Activated T-cell treated with anti-CD3 and anti-CD28 coated beads, Interleukin-2, amount 50 U/mL, for 1 hour (primary cell): Measurements from ENCODE around the gene TLX3.

ENCODE experiments used
- DNase-seq: peaks from one replicate; pipeline ENCODE4 v3.0.0-alpha.2; 2020

The TLX3 gene

DNA sequence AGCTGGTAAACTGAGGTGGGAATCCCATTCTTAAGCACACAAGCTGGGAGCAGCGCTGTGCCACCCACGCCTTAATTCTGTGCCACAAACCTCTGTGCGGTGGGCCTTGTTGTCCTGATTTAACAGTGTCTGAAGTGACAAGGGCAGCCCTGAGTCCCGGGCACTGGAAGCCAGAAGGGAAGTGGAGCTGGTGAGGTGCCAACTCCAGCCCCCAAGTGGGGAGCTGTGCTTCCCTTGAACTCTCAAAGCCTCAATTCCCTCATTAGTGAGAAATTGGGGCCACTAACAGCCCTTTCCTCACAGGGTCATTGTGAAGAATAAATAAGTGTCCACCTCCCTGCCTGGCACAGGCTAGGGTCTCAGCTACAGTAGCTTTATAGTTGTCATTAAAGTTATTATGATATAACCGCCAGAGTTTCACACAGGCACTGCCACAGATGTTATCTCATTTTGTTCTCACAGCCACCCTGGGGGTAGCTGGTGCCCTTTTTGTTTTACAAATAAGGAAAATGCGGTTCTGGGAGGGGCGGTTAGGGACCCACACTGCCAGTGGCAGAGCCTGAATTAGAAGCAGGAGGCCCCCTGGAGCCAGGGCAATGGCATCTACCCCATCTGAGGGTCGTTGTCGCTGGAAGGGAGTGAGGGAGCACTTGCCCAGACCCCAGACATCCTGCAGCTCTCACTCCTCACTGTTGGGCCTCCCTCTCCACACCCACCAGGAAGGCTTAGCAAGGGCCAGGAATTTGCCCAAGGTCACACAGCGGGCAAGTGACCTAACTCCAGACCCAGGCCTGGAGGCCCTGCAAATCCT lies 2.1 kb upstream of the TLX3 start:
- DNase-seq = no peak

DNA sequence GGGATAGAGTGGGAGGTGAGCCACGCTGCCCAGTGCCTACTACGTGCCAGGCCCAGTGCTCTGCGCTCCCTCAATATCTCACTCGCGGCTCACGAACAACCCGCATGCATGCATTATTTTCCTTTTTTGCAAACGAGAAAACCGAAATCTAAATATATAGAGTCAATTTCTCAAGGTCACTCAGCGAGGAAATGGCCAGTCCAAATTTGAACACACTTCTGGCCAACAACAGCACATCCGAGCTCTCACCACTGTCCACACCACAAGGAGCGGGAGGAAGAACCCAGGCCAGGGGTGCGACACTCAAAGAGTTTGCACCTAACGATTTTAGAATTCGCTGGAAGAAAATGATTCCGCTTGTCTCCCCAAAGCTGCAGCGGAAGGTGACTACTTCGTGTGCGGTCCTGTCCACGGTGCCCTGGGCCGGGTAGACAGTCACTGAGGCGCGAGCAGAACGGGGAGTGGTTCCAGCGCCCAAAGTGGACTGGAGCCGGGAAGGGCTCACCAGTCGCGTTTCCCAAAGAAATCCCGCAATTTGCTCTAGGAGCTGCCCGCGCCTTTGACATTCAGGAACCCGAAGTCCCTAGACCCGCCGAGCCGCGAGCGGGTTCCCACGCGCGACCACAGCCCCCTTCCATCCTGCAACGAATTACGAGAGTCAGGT lies 1.1 kb upstream of the TLX3 start:
- DNase-seq = no peak

- no peak for DNase-seq
Observed at GRCh38 chr5:171309276-171310211, 496 bp downstream of the TLX3 start.

DNA sequence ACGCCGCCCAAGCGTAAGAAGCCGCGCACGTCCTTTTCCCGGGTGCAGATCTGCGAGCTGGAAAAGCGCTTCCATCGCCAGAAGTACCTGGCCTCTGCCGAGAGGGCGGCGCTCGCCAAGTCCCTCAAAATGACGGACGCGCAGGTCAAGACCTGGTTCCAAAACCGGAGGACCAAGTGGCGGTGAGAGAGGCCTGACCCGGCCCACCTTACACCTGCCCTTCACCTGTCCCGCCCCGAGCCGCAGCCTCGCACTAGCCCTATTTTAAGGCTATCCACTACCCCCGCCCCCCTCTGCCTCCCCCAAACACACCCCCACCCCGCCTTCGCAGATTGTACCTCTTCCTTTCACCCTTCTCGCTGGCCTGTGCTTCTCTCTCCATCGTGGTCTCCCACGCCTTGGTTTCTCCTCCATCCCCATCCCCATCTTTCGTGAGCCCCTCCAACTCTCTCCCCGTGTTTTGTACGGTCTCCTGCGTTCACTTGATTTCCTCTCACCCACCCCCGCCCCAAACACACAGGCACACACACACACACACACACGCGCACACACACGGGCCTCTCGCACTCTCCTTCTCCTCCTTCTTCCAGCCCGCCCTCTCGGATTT lies 1.3 kb downstream of the TLX3 start:
- DNase-seq = no peak

DNA sequence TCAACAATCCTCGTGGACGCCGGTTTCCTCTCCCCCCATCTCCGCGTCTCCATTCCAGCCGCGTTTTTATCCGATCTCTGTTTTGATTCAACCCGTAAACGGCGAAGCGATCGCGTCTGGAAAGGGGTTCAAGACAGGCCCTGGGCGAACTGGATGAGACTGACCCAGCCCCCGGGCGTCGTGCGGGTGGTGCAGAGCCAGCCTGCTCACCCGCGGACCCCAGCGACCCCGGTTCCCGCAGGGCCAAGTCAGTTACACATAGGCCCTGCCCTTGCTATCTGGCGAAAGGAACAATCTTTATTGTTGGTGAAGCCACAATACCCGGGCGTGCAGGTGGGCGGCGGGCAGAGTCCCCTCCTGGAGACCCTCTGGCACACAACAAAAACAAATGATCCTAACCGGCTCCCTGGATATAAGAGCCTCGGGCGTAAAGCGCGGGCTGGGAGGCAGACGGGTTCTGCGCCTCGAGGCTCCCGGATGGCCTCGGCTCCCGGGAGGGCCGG lies 1.8 kb downstream of the TLX3 start:
- no peak for DNase-seq

DNA sequence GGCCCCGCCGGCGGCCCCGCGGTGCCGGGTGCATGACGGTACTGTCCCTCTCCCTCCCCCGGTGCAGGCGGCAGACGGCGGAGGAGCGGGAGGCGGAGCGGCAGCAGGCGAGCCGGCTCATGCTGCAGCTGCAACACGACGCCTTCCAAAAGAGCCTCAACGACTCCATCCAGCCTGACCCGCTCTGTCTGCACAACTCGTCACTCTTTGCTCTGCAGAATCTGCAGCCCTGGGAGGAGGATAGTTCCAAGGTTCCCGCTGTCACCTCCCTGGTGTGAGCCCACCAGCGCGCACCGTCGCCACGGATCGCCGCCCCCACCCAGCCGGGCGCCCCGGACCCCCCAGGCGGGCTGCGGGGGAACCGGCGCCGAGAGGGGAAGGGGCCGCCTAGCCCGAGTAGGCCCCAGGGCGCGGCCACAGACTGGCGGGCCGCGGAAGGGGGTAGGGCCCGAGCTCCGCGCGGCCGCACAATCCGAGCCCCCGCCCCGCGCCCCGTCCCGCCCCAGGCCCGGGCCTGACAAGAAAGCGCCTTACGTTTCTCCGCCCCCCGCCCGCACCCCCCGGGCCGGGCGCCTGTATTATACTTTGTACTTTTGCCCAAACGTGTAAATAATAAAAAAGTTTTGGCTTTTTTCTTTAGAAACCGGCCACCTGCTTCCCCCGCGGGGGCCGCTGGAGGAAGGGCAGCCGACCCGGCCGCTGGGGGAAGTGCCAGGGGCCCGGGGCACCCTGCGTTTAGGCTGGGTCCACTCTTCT lies 2.5 kb downstream of the TLX3 start:
- DNase-seq = no peak

DNA sequence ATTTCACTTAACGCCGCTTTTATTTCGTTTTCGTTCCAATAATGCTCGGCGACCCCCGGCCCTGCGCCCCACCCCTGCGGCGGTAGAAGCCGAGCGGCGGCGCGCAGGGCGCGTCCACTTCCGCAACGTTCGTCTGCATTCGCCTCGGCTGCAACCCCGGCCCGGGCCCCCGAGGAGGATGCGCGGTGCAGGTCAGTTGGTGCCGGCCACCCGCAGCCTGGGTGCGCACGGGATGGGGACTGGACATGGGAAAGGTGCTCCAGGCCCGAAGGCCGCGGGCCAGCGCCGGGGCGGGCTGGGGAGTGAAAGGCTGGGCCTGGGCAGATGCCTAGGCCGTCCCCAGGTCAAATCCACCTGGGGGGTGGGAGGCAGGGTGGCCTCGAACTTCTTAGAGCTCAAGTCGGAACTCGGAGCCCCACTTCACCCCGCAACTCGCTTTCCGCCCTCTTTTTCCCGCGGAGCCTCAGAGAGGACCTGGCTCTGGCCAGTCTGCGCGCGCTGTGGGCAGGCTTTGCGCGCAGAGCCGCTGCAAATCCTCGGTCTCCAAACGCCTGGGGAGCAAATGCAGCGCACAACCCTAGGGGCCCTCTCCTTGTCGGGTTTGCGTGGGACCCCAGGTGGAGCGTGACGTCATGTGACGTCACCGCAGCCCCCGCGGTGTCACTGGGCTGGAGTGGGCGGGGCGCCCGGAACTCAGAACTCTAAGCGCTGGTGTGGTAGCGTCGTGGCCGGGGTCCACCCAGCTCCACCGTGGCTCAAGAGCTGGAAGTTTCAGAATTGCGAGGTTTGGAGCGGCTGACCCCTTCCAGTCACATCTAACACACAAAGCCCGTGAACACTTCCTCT lies 3.3 kb downstream of the TLX3 start:
- no peak for DNase-seq

GRCh38 chr5:171313481-171314206 lies 4.6 kb downstream of the TLX3 start:
- DNase-seq = no peak

- no peak for DNase-seq
Observed at GRCh38 chr5:171314728-171315385, 5.8 kb downstream of the TLX3 start.

DNA sequence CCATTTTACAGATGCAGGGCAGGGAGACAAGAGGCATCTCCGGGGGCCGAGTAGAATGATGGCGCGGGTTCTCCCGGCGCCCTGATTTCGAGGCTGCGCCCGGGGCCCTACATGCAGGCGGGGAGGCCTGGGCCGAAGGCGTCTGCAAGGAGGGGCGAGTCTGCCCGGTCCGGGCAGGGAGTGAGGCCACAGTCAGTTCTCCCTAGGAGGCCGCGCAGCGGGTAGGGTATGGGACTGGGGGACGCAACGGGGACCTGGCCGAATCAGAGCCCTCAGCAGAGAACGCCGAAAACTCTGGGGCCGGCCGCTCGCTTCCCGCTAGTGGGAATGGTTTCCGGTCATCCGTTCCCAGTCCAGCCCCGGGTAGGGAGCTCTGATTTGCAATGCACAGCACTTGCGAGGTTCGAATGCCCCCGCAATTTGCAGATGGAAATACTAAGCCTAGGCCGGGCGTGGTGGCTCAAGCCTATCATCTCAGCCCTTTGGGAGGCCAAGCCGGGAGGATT lies 6.4 kb downstream of the TLX3 start:
- no peak for DNase-seq

DNA sequence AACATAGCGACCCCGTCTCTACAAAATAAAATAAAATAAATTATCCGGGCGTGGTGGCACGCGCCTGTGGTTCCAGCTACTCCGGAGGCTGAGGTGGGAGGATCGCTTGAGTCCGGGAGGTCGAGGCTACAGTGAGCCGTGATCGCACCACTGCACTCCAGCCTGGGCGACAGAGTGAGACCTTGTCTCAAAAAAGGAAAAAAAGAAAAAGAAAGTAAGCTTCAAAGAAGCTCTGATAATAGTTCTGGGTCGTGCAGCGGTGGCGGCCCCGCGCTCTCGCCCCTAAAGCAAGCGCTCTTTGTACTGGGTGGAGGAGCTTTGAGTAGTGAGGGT lies 6.8 kb downstream of the TLX3 start:
- no peak for DNase-seq

DNA sequence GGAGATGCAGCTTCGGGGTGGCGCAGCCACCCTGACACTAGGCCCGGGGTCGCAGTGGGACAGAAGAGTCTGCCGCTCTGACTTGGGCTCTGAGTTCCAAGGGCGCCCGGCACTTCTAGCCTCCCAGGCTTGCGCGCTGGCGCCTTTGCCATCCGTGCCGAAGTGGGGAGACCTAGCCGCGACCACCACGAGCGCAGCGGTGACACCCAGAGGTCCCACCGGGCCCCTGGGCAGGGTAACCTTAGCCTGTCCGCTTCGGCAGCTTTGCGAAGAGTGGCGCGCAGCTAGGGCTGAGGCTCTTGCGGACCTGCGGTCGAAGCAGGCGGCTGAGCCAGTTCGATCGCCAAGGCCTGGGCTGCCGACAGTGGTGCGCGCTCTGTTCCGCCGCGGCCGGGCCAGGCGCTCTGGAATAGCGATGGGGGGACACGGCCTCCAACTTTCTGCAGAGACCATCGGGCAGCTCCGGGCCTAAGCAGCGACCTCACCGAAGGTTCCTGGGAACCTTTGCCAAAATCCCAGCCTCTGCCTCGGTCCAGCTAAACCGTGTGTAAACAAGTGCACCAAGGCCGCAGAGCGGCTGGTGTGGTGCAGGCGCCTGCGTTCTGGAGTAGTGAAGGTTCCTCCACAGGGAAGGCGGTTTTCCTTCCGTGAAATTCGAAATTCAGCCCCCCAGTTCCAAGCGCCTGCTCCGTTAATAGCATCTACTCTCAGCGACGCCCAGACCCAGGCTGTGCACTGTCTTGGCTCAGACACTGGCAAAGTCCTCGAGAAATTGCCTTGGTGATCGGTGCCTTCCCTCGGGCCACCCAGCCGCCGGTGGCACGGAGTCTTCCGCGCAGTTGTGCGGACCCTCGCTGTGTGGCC lies 7.4 kb downstream of the TLX3 start:
- no peak for DNase-seq

- no peak for DNase-seq
Observed at GRCh38 chr5:171317230-171317629, 8.2 kb downstream of the TLX3 start.

- DNase-seq = no peak
Observed at GRCh38 chr5:171318026-171318425, 9.0 kb downstream of the TLX3 start.

- no peak for DNase-seq
Observed at GRCh38 chr5:171321447-171321846, 12.4 kb downstream of the TLX3 start.

DNA sequence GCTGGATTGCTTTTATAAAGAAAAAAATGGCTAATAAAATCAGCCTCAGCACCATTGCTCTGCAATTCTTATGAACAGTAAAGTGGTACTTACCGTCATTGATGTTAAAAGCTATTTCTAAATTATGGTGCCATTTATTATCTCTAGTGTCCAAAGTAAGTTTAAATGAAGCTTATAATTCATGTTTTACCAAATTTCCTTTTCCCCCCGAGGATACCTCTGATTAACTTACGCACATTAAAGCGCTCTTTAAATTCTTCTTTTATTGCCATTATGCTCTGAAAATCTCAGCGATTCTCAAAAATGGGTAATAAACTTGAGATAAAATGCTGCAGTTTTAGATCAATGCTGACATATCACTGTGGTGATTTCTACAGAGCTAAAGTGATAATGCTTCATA lies 13.5 kb downstream of the TLX3 start:
- no peak for DNase-seq

DNA sequence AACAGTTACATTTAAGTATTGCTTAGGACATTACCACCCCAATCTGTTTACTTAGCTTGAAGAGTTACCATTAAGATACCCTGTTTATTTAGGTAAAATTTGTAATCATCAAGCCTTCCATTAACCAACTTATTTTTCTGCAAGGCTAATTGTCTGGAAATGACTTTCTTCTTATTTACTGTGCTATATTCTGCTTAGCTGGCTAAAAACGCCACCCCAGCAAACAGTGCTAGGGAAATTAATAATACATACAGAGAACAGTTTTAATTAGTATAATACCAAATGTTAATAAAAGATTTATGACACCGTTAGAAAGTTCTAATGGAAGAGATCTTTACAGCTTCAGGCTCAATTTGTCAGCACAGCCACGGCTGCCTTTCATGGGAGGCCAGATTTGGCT lies 14.0 kb downstream of the TLX3 start:
- no peak for DNase-seq

- DNase-seq = no peak
Observed at GRCh38 chr5:171323806-171324632, 15.0 kb downstream of the TLX3 start.
